Erythroblast (primary cell): ENCODE results near the gene COL4A2.

ENCODE experiments used
- GATA1 ChIP-seq: IDR thresholded peaks from 2 replicates; pipeline ENCODE4 v1.6.1; 2011; ENCODE audit warnings: low read depth, mild to moderate bottlenecking, control low read depth, low read length, moderate library complexity
- POLR2A ChIP-seq: IDR thresholded peaks from 2 replicates; pipeline ENCODE4 v1.6.1; 2011; ENCODE audit warnings: mild to moderate bottlenecking, low read length

GRCh38 chr13:110435331-110435730 lies 128.2 kb downstream of the COL4A2 start:
- no peak for TF ChIP-seq GATA1
- TF ChIP-seq POLR2A = no peak
